HG03039 (cell line): Measurements from ENCODE around the gene PRSS33.

Source experiments
- ATAC-seq: cut with Tn5 transposase; IDR thresholded peaks from one replicate; pipeline ENCODE4 v1.9.1; 2021; ENCODE audit warnings: mild to moderate bottlenecking, moderate library complexity; ENCODE audit not compliant: unreplicated experiment

PRSS33 gene

GRCh38 chr16:2745116-2745890 is 42.1 kb downstream of the PRSS33 start:
- no peak for ATAC-seq

- no peak for ATAC-seq
These were observed 42.6 kb downstream of the PRSS33 start for GRCh38 chr16:2744711-2745110.

- no peak for ATAC-seq
These were observed 44.2 kb downstream of the PRSS33 start for GRCh38 chr16:2743007-2743810.

- no peak for ATAC-seq
These were observed 44.9 kb downstream of the PRSS33 start for GRCh38 chr16:2742323-2743006.

- ATAC-seq: no peak
These were observed 46.2 kb downstream of the PRSS33 start for GRCh38 chr16:2741168-2741567.

GRCh38 chr16:2740476-2740875 is 46.9 kb downstream of the PRSS33 start:
- ATAC-seq: no peak

- no peak for ATAC-seq
These were observed 47.5 kb downstream of the PRSS33 start for GRCh38 chr16:2739625-2740430.

- no peak for ATAC-seq
These were observed 48.7 kb downstream of the PRSS33 start for GRCh38 chr16:2738615-2739014.

- ATAC-seq: no peak
These were observed 49.4 kb downstream of the PRSS33 start for GRCh38 chr16:2737895-2738418.

- ATAC-seq: no peak
These were observed 50.1 kb downstream of the PRSS33 start for GRCh38 chr16:2737238-2737605.

GRCh38 chr16:2736476-2737237 is 50.7 kb downstream of the PRSS33 start:
- no peak for ATAC-seq

- ATAC-seq: no peak
These were observed 52.4 kb downstream of the PRSS33 start for GRCh38 chr16:2734844-2735515.
